SK-N-MC (cell line): ENCODE results near the gene RHEX.

ENCODE experiments used
- EZH2 ChIP-seq: fragments of 200-600 bp; sonication (generic); IDR thresholded peaks from one replicate; pipeline ENCODE4 v1.6.1; 2017; ENCODE audit warnings: antibody characterized with exemption
- POLR2AphosphoS5 ChIP-seq: IDR thresholded peaks from 2 replicates; pipeline ENCODE4 v1.6.1; 2012; ENCODE audit warnings: mild to moderate bottlenecking, low read depth, low read length, borderline replicate concordance

GRCh38 chr1:206107168-206107544, 54.2 kb downstream of the RHEX start:
- TF ChIP-seq EZH2: no peak
- no peak for TF ChIP-seq POLR2AphosphoS5
